H9 (cell line): ENCODE results near the gene LRP1B. TPM values are rescaled to one million over a fixed set of nuclear protein-coding genes. Genes with fewer than 3 reads are reported as not detected.

Experiments used
- DNase-seq: peaks from one replicate; pipeline ENCODE4 v3.0.0-alpha.2; 2017
- H2AFZ ChIP-seq: one replicate; pipeline ENCODE4 v1.6.1; 2013; ENCODE audit warnings: mild to moderate bottlenecking, low read length, control low read depth, moderate library complexity
- H2AK5ac ChIP-seq: 2 replicates; pipeline ENCODE4 v1.6.1; 2013; ENCODE audit warnings: low read length, control low read depth, mixed read lengths; ENCODE audit not compliant: insufficient read length
- H2BK120ac ChIP-seq: one replicate; pipeline ENCODE4 v1.6.1; 2013; ENCODE audit warnings: low read depth, mild to moderate bottlenecking, low read length, control low read depth, inconsistent platforms; ENCODE audit not compliant: poor library complexity, severe bottlenecking
- H2BK12ac ChIP-seq: 2 replicates; pipeline ENCODE4 v1.6.1; 2013; ENCODE audit warnings: low read length, control low read depth, mixed read lengths, low read depth; ENCODE audit not compliant: insufficient read length
- H2BK15ac ChIP-seq: 2 replicates; pipeline ENCODE4 v1.6.1; 2013; ENCODE audit warnings: low read depth, low read length, control low read depth
- H2BK20ac ChIP-seq: one replicate; pipeline ENCODE4 v1.6.1; 2013; ENCODE audit warnings: low read depth, mild to moderate bottlenecking, low read length, control low read depth, inconsistent platforms; ENCODE audit not compliant: poor library complexity, severe bottlenecking
- H2BK5ac ChIP-seq: 2 replicates; pipeline ENCODE4 v1.6.1; 2013; ENCODE audit warnings: low read length, control low read depth, mixed read lengths; ENCODE audit not compliant: insufficient read length
- H3K14ac ChIP-seq: 2 replicates; pipeline ENCODE4 v1.6.1; 2013; ENCODE audit warnings: low read length, control low read depth; ENCODE audit not compliant: insufficient read depth
- H3K18ac ChIP-seq: 2 replicates; pipeline ENCODE4 v1.6.1; 2013; ENCODE audit warnings: low read depth, mild to moderate bottlenecking, mixed read lengths, low read length, control low read depth; ENCODE audit not compliant: insufficient read length
- H3K23ac ChIP-seq: 2 replicates; pipeline ENCODE4 v1.6.1; 2013; ENCODE audit warnings: low read length, control low read depth, mixed read lengths, low read depth; ENCODE audit not compliant: insufficient read length
- H3K23me2 ChIP-seq: 2 replicates; pipeline ENCODE4 v1.6.1; 2013; ENCODE audit warnings: low read depth, mild to moderate bottlenecking, mixed read lengths, low read length, control low read depth; ENCODE audit not compliant: insufficient read length, poor library complexity, severe bottlenecking
- H3K27ac ChIP-seq: 2 replicates; pipeline ENCODE4 v1.5.1; 2013; ENCODE audit warnings: low read length, control low read depth, mixed read lengths, low read depth; ENCODE audit not compliant: insufficient read length
- H3K27me3 ChIP-seq: 2 replicates; pipeline ENCODE4 v1.6.1; 2013; ENCODE audit warnings: low read length, control low read depth, inconsistent platforms; ENCODE audit not compliant: insufficient read depth
- H3K4ac ChIP-seq: 2 replicates; pipeline ENCODE4 v1.6.1; 2013; ENCODE audit warnings: low read depth, mild to moderate bottlenecking, control low read depth, inconsistent platforms, low read length, moderate library complexity
- H3K4me1 ChIP-seq: 2 replicates; pipeline ENCODE4 v1.6.1; 2013; ENCODE audit warnings: low read length, control low read depth, inconsistent platforms; ENCODE audit not compliant: insufficient read depth
- H3K4me2 ChIP-seq: 2 replicates; pipeline ENCODE4 v1.6.1; 2013; ENCODE audit warnings: low read length, control low read depth, mixed read lengths; ENCODE audit not compliant: insufficient read length, insufficient read depth
- H3K56ac ChIP-seq: 2 replicates; pipeline ENCODE4 v1.6.1; 2013; ENCODE audit warnings: low read depth, mild to moderate bottlenecking, mixed read lengths, low read length, control low read depth; ENCODE audit not compliant: insufficient read length
- H3K79me1 ChIP-seq: 2 replicates; pipeline ENCODE4 v1.6.1; 2013; ENCODE audit warnings: low read depth, mild to moderate bottlenecking, moderate library complexity, low read length, control low read depth, inconsistent platforms; ENCODE audit not compliant: insufficient read depth, poor library complexity, severe bottlenecking
- H3K79me2 ChIP-seq: 2 replicates; pipeline ENCODE4 v1.6.1; 2013; ENCODE audit warnings: low read length, control low read depth, inconsistent platforms; ENCODE audit not compliant: insufficient read depth
- H3K9ac ChIP-seq: 2 replicates; pipeline ENCODE4 v1.6.1; 2013; ENCODE audit warnings: low read length, control low read depth, mixed read lengths; ENCODE audit not compliant: insufficient read length; ENCODE audit errors: extremely low read depth
- H3K9me3 ChIP-seq: one replicate; pipeline ENCODE4 v1.6.1; 2013; ENCODE audit warnings: low read depth, low read length, inconsistent platforms; ENCODE audit not compliant: control insufficient read depth
- H3T11ph ChIP-seq: one replicate; pipeline ENCODE4 v1.6.1; 2013; ENCODE audit warnings: mild to moderate bottlenecking, low read length, control low read depth, inconsistent platforms
- H4K20me1 ChIP-seq: one replicate; pipeline ENCODE4 v1.6.1; 2013; ENCODE audit not compliant: control insufficient read depth, insufficient read length, insufficient read depth
- H4K5ac ChIP-seq: 2 replicates; pipeline ENCODE4 v1.6.1; 2013; ENCODE audit warnings: low read depth, mild to moderate bottlenecking, mixed read lengths, low read length, control low read depth; ENCODE audit not compliant: insufficient read length
- H4K8ac ChIP-seq: replicated peaks from 2 replicates; pipeline ENCODE4 v1.6.1; 2013; ENCODE audit warnings: low read length, control low read depth, mixed read lengths, low read depth; ENCODE audit not compliant: insufficient read length
- H4K91ac ChIP-seq: 2 replicates; pipeline ENCODE4 v1.6.1; 2013; ENCODE audit warnings: low read depth, mild to moderate bottlenecking, moderate library complexity, mixed read lengths, low read length, control low read depth; ENCODE audit not compliant: insufficient read length
- H3K27ac Mint-ChIP-seq, 3 experiments: 2 replicates in 2 of 3; 3 replicates in 1 of 3; pipeline ENCODE4 v1.8.0; 2020 to 2021; ENCODE audit warnings: mixed read lengths in 3 of 3, mild to moderate bottlenecking in 1 of 3, moderate library complexity in 1 of 3
- H3K27me3 Mint-ChIP-seq: 2 replicates; pipeline ENCODE4 v1.8.0; 2021; ENCODE audit warnings: low read depth, mild to moderate bottlenecking, moderate library complexity, mixed read lengths
- H3K36me3 Mint-ChIP-seq, 3 experiments: 2 replicates in 2 of 3; 3 replicates in 1 of 3; pipeline ENCODE4 v1.8.0; 2020 to 2021; ENCODE audit warnings: low read depth in 3 of 3, mixed read lengths in 3 of 3; ENCODE audit not compliant: insufficient read depth in 1 of 3
- H3K4me1 Mint-ChIP-seq, 2 experiments: 2 replicates each; pipeline ENCODE4 v1.8.0; 2020; ENCODE audit warnings: mixed read lengths in 2 of 2
- H3K4me3 Mint-ChIP-seq, 2 experiments: 2 replicates in 1 of 2; 3 replicates in 1 of 2; pipeline ENCODE4 v1.8.0; 2020 to 2021; ENCODE audit warnings: mild to moderate bottlenecking in 2 of 2, mixed read lengths in 2 of 2, moderate library complexity in 1 of 2
- H3K9me3 Mint-ChIP-seq, 2 experiments: 2 replicates in 1 of 2; 3 replicates in 1 of 2; pipeline ENCODE4 v1.8.0; 2020; ENCODE audit warnings: mild to moderate bottlenecking in 2 of 2, mixed read lengths in 2 of 2, moderate library complexity in 1 of 2
- WGBS: extraction: QIAGEN DNeasy Blood & Tissue Kit; methylation state at CpG from one replicate; pipeline ENCODE4 v1.1.7; 2013; ENCODE audit warnings: missing lambda C conversion rate, low lambda C conversion rate, mixed read lengths; ENCODE audit not compliant: insufficient read length; ENCODE audit errors: extremely low coverage; 5-methylcytosine and 5-hydroxymethylcytosine counted together
- total RNA-seq: library from RNA; stranded (reverse); gene quantifications from 2 replicates; pipeline ENCODE4 v1.2.1, GENCODE V29; 2021
- TF ChIP-seq, protein P1 (sequence below): fragments of 200-600 bp; sonication (generic); conservative IDR thresholded peaks from 3 replicates; pipeline ENCODE4 v1.8.0; 2021; ENCODE audit warnings: antibody characterized with exemption, mild to moderate bottlenecking

The LRP1B gene
- total RNA-seq, 1 experiment from 2014 or later, result not detected

DNA sequence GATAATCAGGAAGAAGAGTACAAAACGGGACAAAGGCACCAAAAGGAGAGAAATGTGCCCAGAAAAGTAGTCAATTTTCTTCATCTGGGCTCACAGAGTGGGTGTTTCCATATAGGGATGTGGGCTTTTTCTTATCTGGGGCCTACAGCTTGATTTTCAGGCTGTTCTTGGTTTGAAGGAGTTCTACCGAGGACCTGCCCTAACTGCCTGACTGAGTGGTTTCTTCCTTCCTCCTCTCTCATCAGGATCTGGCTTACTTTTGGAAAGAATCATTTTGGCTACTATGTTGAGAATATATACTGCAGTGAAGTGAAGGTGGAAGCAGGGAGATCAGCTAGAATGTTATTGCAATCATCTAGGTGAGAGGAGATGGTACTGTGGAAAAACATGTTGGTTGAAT lies 316.7 kb downstream of the LRP1B start:
- H3K4me3 Mint-ChIP-seq, result no peak overlapping the region; a peak in 1 of 5 replicates
- Histone ChIP-seq H3K14ac (no peak overlapping the region), H3K9me3 (no peaks in the 10 kb centered on the region), H3K79me2 (no peaks in the 10 kb centered on the region), H3K56ac (no peak overlapping the region), H2AFZ (no peak overlapping the region), H3K79me1 (no peaks in the 10 kb centered on the region), H4K20me1 (no peaks in the 10 kb centered on the region), H2BK15ac (no peak overlapping the region), H2BK12ac (no peak overlapping the region), H3T11ph (no peak overlapping the region), H3K23ac (no peak overlapping the region), H2BK20ac (no peak overlapping the region), H3K27ac (no peak overlapping the region), H3K9ac (no peak overlapping the region), H3K4ac (no peak overlapping the region), H2BK5ac (no peak overlapping the region), H4K91ac (no peak overlapping the region), H4K8ac (no peak overlapping the region), H4K5ac (no peak overlapping the region), H2AK5ac (no peak overlapping the region), H2BK120ac (no peak overlapping the region), H3K4me2 (no peak overlapping the region), H3K4me1 (no peaks in the 10 kb centered on the region), H3K23me2 (no peaks in the 10 kb centered on the region), H3K18ac (no peak overlapping the region), H3K27me3 (no peaks in the 10 kb centered on the region)
- DNase-seq, result no peak
- peaks cover 20% of the 10 kb centered on the region in 2 experiments; a peak in 4 of 5 replicates for H3K9me3 Mint-ChIP-seq
- no peaks in the 10 kb centered on the region for H3K27me3 Mint-ChIP-seq
- no peak overlapping the region for H3K27ac Mint-ChIP-seq
- WGBS, result no CpG with 5 or more reads among the region's 2 CpGs
- TF ChIP-seq, protein P1, sequence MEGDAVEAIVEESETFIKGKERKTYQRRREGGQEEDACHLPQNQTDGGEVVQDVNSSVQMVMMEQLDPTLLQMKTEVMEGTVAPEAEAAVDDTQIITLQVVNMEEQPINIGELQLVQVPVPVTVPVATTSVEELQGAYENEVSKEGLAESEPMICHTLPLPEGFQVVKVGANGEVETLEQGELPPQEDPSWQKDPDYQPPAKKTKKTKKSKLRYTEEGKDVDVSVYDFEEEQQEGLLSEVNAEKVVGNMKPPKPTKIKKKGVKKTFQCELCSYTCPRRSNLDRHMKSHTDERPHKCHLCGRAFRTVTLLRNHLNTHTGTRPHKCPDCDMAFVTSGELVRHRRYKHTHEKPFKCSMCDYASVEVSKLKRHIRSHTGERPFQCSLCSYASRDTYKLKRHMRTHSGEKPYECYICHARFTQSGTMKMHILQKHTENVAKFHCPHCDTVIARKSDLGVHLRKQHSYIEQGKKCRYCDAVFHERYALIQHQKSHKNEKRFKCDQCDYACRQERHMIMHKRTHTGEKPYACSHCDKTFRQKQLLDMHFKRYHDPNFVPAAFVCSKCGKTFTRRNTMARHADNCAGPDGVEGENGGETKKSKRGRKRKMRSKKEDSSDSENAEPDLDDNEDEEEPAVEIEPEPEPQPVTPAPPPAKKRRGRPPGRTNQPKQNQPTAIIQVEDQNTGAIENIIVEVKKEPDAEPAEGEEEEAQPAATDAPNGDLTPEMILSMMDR, result no peak
- peaks cover 10 to 24% (median 23%) of the 10 kb centered on the region in 3 experiments for H3K36me3 Mint-ChIP-seq
- peaks cover 2 to 3% of the 10 kb centered on the region in 2 experiments; a peak in 3 of 4 replicates for H3K4me1 Mint-ChIP-seq
